Stimulated activated memory B cell treated with anti-CD40 and anti-IgM and Interleukin-4, amounts not matched to agents 10 μg/mL and 1 μg/mL and 100 μg/mL, for 72 hours (primary cell): ENCODE measurements around the gene AMMECR1L.
"Not testable (repeated sequence)": the region's sequence is repeated elsewhere in the genome, so short reads cannot be mapped to it uniquely, and the experiment has no call there.

ENCODE experiments used
- ATAC-seq: fragments of 150-1000 bp; cut with Tn5 transposase; 2 replicates; pipeline ENCODE4 v1.10.0; 2021
- H3K27ac Mint-ChIP-seq: one replicate; pipeline ENCODE4 v1.8.0; 2022; ENCODE audit warnings: mild to moderate bottlenecking, mixed read lengths
- H3K27me3 Mint-ChIP-seq: one replicate; pipeline ENCODE4 v1.8.0; 2022; ENCODE audit warnings: mixed read lengths
- H3K36me3 Mint-ChIP-seq: one replicate; pipeline ENCODE4 v1.8.0; 2022; ENCODE audit warnings: mixed read lengths
- H3K4me1 Mint-ChIP-seq: one replicate; pipeline ENCODE4 v1.8.0; 2022; ENCODE audit warnings: mixed read lengths
- H3K4me3 Mint-ChIP-seq: one replicate; pipeline ENCODE4 v1.8.0; 2022; ENCODE audit warnings: mild to moderate bottlenecking, moderate library complexity, mixed read lengths
- H3K9me3 Mint-ChIP-seq: one replicate; pipeline ENCODE4 v1.8.0; 2022; ENCODE audit warnings: mixed read lengths

Gene AMMECR1L

DNA sequence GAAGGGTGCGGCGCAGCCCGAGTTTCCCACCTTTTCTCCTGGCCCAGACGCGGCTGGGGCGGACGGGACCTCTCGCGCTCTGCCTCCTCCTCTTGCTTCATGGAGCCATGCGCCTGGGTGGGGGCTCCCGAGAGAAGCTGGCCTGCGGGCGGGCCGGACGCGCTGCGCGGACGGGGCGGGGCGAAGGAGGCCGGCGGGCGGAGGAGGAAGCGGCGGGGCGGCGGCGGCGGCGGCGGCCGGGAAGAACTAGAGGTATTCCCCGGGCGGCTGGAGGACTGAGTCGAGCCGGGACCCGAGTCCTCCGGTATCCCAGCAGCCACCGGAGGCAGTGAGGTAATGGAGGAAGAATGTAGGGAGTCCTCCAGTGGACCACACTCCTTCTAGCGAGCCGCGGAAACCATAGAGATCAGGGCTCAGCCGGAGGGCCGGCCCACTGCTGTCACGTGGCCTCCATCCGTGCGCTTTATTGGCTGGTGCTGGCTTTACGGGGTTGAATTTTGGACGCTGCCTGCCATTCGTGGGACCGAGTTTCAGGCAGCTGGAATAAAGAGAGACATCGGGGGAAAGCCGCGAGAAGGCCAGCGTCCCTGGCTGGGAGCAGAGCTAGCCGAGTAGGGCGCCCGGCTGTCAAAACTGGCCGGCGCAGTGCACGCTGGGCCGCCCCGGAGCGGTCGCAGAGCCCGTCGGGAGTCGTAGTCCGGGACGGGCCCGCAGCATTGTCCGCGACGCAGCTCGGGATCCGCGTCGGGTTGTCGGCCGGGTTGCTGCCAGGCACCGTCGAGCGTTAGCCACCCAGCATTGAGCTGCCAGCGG lies at the start of gene AMMECR1L:
Gene AMMECR1L (minus strand): TSS at position 177 of the 813 bp plus-strand sequence. CDS start 11,722 bp downstream, outside the sequence.
- Mint-ChIP-seq H3K27ac (peak within 1 kb of the TSS; percentile 90), H3K4me3 (peak within 1 kb of the TSS; percentile 91), H3K4me1 (peaks cover 33% of the 10 kb centered on the region)
- H3K9me3 Mint-ChIP-seq, H3K27me3 Mint-ChIP-seq, H3K36me3 Mint-ChIP-seq: not testable (repeated sequence)
- peak; percentile 98 for ATAC-seq

DNA sequence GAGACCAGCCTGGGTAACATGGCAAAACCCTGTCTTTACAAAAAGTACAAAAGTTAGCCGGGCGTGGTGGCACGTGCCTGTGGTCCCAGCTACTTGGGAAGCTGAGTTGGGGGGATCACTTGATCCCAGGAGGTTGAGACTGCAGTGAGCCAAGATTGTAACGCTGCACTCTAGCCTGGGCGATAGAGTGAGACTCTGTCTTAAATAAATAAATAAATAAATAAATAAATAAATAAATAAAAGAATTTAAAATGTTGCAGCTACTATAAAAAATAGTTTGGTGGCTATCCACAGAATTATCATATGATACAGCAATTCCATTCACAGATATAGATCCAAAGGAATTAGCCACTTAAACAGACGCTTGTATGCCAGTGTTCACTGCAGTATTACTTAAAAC lies 49.6 kb upstream of the AMMECR1L start:
- Mint-ChIP-seq H3K27ac (no peak overlapping the region), H3K4me3 (no peak overlapping the region), H3K27me3 (no peaks in the 10 kb centered on the region), H3K9me3 (no peaks in the 10 kb centered on the region), H3K36me3 (no peaks in the 10 kb centered on the region), H3K4me1 (peaks cover 2% of the 10 kb centered on the region)
- ATAC-seq = no peak

DNA sequence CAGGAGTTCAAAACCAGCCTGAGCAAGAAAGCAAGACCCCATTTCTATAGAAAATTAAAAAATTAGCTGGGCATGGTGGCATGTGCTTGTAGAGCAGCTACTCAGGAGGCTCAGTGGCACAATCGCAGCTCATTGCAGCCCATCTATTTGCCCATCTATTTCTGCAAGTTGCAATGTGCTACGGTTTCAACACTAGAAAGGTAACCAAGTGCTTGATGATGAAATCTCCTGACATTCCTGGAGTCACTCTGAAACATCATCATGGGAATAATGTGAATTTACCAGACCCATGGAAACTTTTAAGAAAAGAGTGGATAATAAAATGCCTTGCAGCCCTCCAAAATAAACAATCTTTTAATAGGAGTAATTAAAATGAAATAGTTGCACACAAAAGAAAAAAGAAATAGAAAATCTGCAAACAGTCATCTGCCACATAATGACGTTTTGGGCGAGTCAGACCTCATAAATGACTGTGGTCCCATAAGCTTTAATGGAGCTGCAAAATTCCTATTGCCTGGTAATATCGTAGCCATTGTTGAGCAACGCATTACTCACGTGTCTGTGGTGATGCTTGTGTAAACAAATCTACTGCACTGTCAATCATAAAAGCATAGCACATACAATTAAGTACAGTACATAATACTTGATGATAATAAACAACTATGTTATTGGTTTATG lies 46.6 kb upstream of the AMMECR1L start:
- H3K4me3 Mint-ChIP-seq = no peak overlapping the region
- no peaks in the 10 kb centered on the region for H3K9me3 Mint-ChIP-seq
- peaks cover 7% of the 10 kb centered on the region for H3K4me1 Mint-ChIP-seq
- no peak for ATAC-seq
- H3K36me3 Mint-ChIP-seq = no peaks in the 10 kb centered on the region
- H3K27ac Mint-ChIP-seq = no peak overlapping the region
- H3K27me3 Mint-ChIP-seq = no peaks in the 10 kb centered on the region

DNA sequence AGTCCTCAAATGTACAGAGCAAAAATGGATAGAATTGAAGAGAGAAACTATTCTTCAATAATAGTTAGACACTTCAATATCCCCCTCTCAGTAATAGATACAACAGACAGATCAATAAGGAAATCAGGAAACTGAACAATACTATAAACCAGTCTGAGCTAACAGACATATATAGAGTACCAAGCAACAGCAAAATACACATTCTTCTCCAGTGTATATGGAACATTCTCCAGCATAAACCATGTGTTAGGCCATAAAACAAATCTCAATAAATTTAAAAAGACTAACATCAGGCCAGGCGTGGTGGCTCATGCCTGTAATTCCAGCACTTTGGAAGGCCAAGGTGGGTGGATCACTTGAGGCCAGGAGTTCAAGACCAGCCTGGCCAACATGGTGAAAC lies 43.7 kb upstream of the AMMECR1L start:
- no peaks in the 10 kb centered on the region for H3K36me3 Mint-ChIP-seq
- no peak overlapping the region for H3K27ac Mint-ChIP-seq
- H3K9me3 Mint-ChIP-seq = no peaks in the 10 kb centered on the region
- no peaks in the 10 kb centered on the region for H3K27me3 Mint-ChIP-seq
- peaks cover 7% of the 10 kb centered on the region for H3K4me1 Mint-ChIP-seq
- no peak overlapping the region for H3K4me3 Mint-ChIP-seq
- no peak for ATAC-seq

DNA sequence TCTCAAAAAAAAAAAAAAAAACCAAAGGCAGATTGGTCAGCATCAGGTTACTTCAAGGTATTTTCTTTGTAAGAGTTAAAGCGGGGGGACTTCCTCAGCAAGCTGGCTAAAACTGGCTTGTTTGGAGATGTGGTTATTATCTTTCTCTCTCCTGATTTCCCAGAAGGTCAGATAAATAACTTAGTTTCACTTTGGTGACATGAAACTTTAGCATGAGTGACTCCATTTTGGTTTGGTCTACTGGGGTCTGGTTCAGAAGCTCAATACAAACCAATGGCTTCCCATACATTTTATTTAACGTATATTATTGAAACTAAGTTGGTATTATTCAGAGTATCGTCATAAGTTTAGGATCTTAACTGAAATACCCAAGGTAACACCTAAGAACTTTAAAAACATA lies 41.6 kb upstream of the AMMECR1L start:
- no peak overlapping the region for H3K27ac Mint-ChIP-seq
- H3K4me3 Mint-ChIP-seq = no peak overlapping the region
- ATAC-seq = no peak
- no peaks in the 10 kb centered on the region for H3K36me3 Mint-ChIP-seq
- H3K9me3 Mint-ChIP-seq = no peaks in the 10 kb centered on the region
- peaks cover 7% of the 10 kb centered on the region for H3K4me1 Mint-ChIP-seq
- no peaks in the 10 kb centered on the region for H3K27me3 Mint-ChIP-seq

DNA sequence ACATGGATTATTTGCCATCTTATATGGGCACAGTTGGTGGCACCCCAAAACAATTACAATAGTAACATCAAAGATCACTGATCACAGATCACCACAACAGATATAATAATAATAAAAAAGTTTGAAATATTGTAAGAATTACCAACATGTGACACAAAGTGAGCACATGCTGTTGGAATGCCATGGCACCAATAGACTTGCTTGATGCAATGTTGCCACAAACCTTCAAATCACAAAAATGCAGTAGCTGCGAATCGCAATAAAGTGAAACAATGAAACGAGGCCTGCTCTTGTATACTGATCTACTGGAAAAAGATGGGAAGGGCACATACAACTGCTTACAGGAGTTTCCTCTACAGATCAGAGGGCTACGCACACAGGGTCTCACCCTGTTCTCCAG lies 32.2 kb upstream of the AMMECR1L start:
- Mint-ChIP-seq H3K4me3 (no peak overlapping the region), H3K9me3 (no peaks in the 10 kb centered on the region), H3K4me1 (no peaks in the 10 kb centered on the region), H3K36me3 (no peaks in the 10 kb centered on the region), H3K27me3 (no peaks in the 10 kb centered on the region), H3K27ac (no peak overlapping the region)
- ATAC-seq = no peak

DNA sequence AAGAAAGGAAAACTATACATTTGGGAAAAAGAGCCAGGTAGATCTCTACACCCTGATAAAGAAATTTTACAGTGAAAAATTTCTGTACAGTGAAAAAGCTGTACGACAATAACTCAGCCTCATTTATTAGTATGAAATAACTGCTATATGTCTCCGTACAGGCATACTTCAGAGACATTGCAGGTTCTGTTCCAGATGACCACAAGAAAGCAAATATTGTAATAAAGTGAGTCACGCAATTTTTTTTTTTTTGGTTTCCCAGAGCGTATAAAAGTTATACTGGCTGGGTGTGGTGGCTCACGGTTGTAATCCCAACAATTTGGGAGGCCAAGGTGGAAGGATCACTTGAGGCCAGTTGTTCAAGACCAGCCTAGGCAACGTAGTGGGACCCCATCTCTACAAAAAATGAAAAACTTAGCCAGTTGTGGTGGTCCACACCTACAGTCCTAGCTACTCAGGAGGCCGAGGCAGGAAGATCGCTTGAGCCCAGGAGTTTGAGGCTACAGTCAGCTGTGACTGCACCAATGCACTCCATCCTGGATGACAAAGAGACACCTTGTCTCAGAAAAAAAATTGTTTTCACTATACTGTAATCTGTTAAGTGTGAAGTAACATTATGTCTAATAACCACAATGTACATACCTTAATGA lies 28.2 kb upstream of the AMMECR1L start:
- Mint-ChIP-seq H3K27ac (no peak overlapping the region), H3K4me3 (no peak overlapping the region), H3K36me3 (no peaks in the 10 kb centered on the region), H3K4me1 (no peaks in the 10 kb centered on the region), H3K27me3 (no peaks in the 10 kb centered on the region), H3K9me3 (no peaks in the 10 kb centered on the region)
- no peak for ATAC-seq

DNA sequence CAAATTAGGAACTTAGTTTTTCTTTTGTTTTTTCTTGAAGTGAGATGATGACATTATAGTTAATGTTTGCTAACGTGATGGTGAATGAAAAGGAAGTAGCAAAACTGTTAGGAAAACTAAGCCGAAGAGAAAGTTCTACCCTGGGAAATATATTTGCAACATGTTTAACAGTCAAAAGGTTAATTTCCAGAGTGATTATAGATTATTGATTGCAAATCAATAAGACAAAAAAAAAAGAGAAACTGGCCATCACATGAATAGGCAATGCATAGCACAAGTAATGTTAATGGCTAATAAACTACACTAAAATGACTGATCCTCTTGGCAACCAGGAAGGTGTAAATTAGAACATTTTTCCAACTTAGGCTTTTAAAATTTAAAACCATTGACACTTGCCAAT lies 26.0 kb upstream of the AMMECR1L start:
- ATAC-seq = no peak
- Mint-ChIP-seq H3K9me3 (no peaks in the 10 kb centered on the region), H3K36me3 (no peaks in the 10 kb centered on the region), H3K27ac (no peak overlapping the region), H3K27me3 (no peaks in the 10 kb centered on the region), H3K4me3 (no peak overlapping the region), H3K4me1 (no peaks in the 10 kb centered on the region)

DNA sequence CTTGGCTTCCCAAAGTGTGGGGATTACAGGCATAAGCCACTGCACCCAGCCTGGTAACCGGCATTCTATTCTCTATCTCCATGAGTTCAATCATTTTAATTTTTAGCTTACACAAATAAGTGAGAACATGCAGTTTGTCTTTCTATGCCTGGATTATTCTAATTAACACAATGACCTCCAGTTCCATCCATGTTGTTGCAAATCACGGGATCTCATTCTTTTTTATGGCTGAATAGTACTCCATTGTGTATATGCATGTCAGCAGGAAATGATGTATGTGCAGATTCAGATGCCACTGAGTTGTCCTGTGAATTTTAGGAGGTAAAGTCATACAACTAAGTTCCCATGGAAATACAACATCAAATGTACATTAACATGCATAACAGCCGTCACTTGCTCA lies 24.7 kb upstream of the AMMECR1L start:
- Mint-ChIP-seq H3K4me3 (no peak overlapping the region), H3K9me3 (no peaks in the 10 kb centered on the region), H3K36me3 (no peaks in the 10 kb centered on the region), H3K27me3 (no peaks in the 10 kb centered on the region), H3K27ac (no peak overlapping the region), H3K4me1 (no peaks in the 10 kb centered on the region)
- no peak for ATAC-seq

DNA sequence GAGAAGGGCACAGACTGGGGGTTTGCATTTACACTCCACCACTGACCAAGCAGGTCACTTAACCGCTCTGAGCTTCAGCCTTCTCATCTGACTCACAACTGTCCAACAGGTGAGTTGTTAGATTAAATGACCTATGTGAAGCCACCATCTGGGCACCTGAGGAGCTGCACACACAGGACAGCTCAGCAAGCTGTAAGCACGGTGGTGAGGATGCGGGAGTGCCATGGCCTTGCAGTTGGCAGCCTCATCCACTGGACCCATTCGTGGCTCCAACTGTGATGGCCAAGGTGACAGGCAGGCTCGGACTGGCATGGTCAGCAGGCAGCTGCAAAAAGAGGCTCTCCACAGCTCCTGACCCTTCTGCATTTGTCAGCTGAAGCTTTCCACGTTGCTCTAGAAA lies 23.3 kb upstream of the AMMECR1L start:
- no peak for ATAC-seq

DNA sequence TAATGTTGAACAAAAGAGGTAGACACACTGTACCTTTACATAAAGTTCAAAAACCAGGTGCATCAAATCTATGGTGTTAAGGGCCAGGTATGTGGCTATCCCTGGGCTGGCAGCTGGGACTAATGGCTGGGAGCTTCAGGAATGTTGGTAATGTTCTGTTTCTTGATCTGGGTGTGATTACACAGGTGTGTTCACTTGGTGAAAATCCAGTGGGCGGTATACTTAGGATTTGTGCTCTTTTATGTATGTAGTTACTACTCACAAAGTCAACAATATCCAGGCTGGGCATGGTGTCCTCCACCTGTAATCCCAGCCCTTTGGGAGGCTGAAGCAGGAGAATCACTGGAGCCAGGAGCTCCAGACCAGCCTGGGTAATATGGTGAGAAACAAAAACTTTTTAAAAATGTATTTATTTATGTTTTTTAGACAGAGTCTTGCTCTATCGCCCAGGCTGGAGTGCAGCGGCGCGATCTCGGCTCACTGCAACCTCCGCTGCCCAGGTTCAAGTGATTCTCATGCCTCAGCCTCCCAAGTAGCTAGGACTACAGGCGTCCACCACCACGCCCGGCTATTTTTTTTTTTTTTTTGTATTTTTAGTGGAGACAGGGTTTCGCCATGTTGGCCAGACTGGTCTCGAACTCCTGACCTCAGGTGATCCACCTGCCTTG lies 22.1 kb upstream of the AMMECR1L start:
- not testable (repeated sequence) for ATAC-seq, H3K27ac Mint-ChIP-seq, H3K27me3 Mint-ChIP-seq, H3K4me1 Mint-ChIP-seq, H3K36me3 Mint-ChIP-seq, H3K4me3 Mint-ChIP-seq, H3K9me3 Mint-ChIP-seq

More for the DNA sequence above, 23.3 kb upstream of the AMMECR1L start:
- no peaks in the 10 kb centered on the region for H3K27me3 Mint-ChIP-seq
- H3K9me3 Mint-ChIP-seq = no peaks in the 10 kb centered on the region
- no peaks in the 10 kb centered on the region for H3K36me3 Mint-ChIP-seq
- no peak overlapping the region for H3K4me3 Mint-ChIP-seq
- H3K27ac Mint-ChIP-seq = no peak overlapping the region
- no peaks in the 10 kb centered on the region for H3K4me1 Mint-ChIP-seq

DNA sequence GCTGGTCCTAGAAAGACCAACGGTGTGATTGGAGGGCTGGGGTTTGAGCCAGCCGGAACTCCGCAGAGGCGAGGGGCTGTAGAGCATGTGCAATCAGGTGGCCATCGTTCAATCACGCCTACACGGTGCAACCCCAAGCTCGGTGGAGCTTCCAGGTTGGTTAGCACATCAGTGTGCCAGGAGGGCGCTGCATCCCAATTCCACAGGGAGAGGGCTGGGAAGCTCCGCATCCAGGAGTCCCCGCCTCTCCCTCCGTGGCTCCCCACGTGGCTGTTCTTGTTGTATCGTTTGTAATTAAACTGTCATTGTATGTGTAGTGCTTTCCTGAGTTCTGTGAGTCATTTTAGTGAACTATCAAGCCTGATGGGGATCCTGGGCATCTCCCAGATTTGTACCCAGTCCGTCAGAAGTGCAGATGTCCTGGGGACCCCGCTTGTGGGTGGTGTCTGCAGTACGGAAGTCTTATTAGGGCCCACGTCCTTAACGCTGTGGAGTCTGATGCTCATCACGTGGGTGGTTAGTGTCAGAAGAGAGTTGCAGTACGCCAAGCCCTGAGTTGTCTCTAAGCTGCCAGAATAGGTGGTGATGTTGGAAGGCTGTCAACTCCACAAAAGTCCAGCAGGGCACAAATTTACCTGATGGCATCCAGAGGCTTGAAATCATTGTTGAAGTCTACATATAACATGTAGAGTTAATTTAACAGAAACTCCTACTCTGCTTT lies 20.6 kb upstream of the AMMECR1L start:
- Mint-ChIP-seq H3K4me3 (no peak overlapping the region), H3K27ac (no peak overlapping the region), H3K4me1 (no peaks in the 10 kb centered on the region), H3K27me3 (no peaks in the 10 kb centered on the region), H3K9me3 (no peaks in the 10 kb centered on the region), H3K36me3 (no peaks in the 10 kb centered on the region)
- ATAC-seq = no peak

DNA sequence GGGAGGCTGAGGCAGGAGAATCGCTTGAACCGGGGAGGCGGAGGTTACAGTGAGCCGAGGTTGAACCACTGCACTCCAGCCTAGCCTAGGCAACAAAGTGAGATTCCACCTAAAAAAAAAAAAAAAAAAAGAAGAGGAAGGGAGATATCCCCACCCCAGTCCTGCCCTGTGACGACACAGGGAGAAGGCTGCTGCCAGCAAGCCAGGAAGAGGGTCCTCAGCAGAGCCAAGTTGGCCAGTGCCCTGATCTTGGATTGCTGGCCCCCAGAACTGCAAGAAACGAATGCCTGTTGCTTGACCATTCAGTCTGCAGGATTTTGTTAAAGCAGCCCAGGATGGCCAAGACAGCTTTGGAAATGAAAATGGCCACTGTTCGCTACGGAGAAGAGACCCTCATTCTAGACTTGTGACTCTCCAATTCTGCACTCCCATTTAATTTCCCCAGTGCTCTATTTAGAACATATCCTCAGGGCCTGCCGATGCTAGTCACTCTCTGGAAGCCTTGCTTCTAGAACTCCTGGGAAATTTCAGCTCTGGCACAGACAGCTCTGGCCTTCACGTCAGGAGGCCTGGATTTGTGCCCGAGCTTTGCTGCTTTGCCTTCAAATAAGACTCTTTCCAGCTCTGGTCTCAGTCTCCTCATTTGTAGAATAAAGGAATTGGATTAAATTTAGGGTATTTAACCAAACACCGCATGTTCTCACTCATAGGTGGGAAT lies 15.7 kb upstream of the AMMECR1L start:
- Mint-ChIP-seq H3K9me3 (no peaks in the 10 kb centered on the region), H3K36me3 (no peaks in the 10 kb centered on the region), H3K27ac (no peak overlapping the region), H3K4me1 (peaks cover 18% of the 10 kb centered on the region), H3K4me3 (no peak overlapping the region), H3K27me3 (no peaks in the 10 kb centered on the region)
- ATAC-seq = no peak

DNA sequence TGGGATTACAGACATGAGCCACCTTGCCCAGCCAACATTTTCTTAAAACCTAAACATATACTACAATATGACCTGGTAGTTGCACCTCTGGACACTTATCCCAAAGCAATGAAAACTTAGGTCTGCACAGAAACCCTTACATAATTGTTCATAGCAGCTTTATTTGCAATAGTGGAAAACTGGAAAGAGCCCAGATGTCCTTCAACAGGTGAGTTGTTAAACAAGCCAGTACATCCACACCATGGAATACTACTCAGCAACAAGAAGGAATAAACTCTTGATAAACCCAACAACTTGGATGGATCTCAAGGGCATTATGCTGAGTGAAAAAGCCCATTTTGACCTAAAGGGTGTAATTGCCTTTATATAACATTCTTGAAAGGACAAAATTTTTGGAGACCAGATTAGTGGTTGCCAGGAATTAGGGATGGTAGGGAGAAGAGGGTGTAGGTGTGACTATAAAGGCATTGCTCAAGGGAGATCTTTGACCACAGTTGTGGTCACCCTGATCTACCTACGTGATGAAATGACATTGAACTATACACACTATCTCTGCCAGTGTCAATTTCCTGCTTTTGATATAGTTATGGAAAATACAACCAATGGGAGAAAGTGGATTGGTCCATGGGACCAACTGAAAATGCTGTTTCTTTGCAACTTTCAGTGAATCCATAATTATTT lies 11.9 kb upstream of the AMMECR1L start:
- H3K27ac Mint-ChIP-seq = peak overlapping the region; percentile 21
- H3K4me3 Mint-ChIP-seq = no peak overlapping the region
- H3K36me3 Mint-ChIP-seq = no peaks in the 10 kb centered on the region
- no peaks in the 10 kb centered on the region for H3K9me3 Mint-ChIP-seq
- H3K4me1 Mint-ChIP-seq = peaks cover 18% of the 10 kb centered on the region
- no peak for ATAC-seq
- H3K27me3 Mint-ChIP-seq = no peaks in the 10 kb centered on the region
